HG03196 (cell line): ENCODE data around the gene ZNF322.

Source experiments
- ATAC-seq: cut with Tn5 transposase; IDR thresholded peaks from one replicate; pipeline ENCODE4 v1.9.1; 2021; ENCODE audit not compliant: unreplicated experiment

Gene ZNF322

DNA sequence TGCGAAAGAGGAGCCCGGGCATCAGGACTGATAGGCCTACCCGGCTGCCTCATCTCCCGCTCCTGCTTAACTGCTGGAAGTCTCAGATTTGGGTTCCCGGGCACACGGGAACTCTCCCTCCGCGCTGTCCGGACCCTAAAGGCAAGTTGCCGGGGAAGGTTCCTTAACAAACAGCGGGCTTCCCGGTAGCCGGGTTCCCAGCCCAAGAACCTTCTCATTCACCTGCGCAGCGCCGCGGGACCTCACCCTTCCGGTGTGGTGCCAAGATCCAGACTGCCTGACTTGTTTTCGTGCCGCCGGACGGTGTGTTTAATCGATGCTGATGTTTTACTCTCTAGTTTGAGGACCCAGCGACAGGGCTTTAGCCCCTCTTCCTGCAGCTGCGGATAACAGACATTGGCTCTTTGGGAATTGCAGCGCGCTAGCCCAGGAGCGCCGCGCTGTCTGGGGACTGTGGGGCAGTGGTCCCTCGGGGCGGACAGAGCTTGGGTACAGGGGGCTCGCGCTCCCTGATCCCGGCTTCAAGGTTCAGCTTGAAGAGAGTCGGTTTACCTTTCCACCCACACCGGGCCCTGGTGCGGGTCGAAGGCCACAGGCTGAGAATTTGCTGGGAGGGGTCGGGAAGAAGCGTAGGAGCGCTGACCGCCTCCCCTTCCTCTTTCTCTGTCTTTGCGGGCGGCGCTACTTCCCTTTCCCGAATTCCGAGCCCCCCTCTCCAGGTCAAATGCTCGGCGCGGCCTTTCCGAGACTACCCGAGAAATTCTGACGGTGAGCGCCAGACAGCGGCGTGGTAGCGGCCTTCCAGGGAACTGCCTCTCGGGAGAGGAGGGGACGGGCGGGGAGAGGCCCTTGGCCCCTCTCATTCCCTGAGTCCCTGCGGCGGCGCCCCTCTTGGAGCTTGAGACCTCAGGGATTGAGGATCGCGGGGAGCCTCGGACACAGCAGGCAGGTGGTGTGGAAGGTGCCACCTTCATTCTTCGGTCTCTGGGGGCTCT lies 45.6 kb downstream of the ZNF322 start:
- no peak for ATAC-seq

DNA sequence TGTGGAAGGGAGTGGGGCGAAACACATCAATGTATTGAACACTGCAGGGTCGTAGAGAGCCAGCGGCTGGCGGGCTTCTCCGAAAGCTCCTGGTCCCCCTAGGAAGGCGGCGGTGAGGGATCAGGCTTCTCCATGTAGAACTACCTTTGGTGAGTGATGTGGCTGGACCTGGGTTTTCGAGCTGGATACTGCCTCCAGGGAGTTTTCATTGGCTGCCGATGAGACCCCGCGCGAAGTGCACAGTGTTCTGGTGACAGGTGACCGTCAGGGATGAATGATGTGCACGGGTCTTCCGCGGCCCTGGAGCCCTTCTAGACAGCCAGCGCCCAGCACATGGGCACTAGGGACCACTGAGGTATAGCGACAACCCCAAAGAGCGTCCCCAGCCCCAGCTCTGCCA lies 46.3 kb downstream of the ZNF322 start:
- ATAC-seq = no peak

DNA sequence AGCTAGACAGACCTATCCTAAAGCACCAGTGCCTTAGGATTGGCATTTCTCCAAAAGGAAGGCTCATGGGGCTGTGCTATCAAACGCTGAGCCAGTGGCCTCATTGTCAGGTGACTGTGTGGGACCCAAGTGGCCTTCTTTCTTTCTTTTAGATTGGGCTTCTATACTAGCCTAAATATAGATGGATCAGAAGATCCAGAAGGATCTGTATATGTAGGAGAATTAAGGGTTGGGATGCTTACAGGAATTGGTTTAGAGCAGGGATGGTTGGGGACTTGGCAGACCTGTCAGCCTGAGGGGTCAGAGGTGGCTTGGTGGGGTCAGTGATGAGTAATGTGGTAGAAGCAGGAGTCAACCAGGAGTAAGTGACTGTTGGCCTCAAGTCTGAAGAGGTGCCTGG lies 47.9 kb downstream of the ZNF322 start:
- no peak for ATAC-seq

DNA sequence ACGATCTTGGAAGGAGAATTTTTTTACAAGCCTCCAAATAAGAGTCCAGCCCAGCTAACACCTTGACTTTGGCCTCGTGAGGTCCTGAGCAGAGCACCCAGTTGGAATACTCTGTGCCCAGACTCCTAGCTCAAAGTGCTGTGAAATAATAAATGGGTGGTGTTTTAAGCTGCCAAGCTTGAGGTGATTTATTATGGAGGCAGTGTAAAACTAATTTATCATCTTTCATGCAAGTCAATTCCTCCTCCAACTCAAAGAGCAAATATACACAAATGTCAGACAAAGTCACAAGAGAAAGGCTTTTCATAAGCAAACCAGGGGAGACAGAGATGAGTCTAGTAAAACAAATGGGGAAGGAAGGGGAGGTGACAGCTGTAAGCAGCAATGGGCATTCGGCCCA lies 50.1 kb downstream of the ZNF322 start:
- no peak for ATAC-seq

DNA sequence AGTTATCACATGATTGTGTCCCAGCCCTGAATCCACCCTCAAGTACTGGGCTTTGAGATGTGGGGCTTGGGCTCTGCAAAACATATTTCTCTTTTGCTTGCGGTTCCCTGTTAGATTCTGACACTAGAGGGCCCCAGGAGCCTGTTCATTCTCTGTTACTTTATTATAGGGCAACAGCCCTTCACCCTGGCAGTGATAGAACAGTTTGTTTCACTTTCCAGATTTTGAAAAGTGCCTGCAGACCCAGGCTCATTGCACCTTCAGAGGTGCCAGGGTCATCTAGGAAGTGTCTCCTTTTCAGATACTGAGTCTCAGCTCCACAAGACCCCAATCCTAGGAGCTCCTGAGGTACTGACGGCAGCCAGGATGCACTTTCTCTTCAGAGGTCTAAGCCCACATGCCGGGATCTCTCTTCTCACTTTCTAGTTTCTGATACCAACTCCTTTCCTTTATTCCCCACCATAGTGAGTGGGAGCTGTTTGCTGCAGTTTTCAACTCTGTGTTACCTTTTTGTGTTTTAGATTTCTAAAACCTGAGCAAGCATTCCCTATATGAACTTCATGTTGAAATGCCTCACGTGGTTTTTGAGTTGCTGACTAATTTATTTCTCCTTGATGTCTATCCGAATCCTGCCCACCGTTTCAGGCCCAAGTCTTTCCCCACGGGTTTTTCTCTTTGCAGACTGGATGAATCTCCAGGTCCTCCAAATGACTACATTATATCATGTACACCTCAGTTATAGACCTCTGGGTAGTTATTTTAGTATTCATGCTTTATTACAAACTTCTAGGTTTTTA lies 51.9 kb downstream of the ZNF322 start:
- ATAC-seq = peak; percentile 72

DNA sequence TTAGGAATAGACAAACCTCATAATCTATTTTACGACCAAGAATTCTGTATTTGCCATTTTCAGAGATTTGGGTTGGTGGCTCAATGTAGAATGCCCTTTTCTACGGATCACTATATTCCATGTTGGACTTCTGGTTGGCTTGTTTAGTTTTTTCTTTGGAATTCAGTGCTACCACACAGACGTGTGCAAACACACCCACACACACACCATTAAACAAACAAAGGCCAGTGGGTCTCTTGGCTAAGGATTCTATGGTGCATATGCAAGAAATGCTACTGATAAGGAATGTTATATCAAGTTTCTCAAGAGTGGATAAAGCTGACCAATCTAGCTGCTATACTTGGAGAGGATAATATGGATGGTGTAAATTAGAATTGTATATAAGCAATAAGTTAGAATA lies 54.7 kb downstream of the ZNF322 start:
- ATAC-seq = no peak

DNA sequence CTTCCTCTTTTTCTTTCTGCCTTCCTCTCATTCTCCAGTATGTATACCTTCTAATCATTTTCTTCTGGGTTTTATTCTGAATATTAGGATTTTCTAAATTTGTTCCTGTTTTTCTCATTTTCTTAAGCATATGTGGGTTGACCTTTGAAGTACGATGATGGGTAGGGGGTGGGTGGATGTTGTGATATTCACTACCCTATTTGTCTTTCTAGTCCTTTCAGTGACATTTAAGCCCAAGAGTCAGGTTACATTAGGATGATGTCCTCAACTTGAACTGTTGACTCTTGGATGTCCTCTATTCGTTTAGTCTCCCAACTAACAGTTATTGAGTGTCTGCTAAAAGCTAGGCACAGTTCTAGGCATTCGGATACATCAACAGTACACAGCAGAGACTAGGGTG lies 55.5 kb downstream of the ZNF322 start:
- ATAC-seq = no peak

DNA sequence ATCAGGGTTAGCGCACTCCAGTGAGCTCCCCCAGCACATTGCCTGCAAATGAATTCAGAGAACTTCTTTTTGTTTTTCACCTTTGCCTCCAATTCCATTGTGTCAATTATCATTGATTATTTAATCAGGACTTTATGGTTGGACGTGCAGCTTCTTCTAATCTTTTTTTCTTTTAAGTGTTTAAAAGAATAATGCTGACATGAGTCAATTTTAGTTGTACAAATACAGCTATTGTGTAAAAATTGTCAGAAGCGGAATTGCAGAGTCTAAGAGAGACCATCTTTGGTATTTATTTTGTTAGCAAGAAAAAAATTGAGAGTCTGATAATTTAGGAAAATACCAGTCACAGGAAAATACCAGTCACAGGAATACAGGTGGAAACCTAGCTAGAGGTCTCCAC lies 57.3 kb downstream of the ZNF322 start:
- ATAC-seq = no peak

DNA sequence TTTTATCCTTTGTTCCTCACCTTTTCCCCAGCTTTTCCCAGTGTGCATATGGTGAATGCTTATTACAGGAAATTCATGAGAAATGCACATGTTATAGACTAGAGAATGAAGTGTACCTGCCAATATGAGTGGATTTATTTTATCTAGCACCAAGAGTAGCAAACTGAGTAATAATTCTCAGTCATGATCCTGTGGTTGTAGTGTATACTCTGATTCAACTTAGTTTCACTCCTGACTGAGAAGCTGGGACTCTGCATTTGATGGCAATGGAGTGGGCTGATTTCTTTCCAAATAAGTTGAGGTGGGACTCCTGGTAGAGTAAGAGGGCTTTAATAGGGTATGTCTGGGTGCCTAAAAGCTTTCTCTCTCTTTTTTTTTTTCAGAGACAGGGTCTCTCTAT lies 58.8 kb downstream of the ZNF322 start:
- no peak for ATAC-seq

- ATAC-seq = no peak
Observed at GRCh38 chr6:26599591-26599990, 60.0 kb downstream of the ZNF322 start.

GRCh38 chr6:26599134-26599533 lies 60.4 kb downstream of the ZNF322 start:
- no peak for ATAC-seq

GRCh38 chr6:26598267-26598666 lies 61.3 kb downstream of the ZNF322 start:
- no peak for ATAC-seq

DNA sequence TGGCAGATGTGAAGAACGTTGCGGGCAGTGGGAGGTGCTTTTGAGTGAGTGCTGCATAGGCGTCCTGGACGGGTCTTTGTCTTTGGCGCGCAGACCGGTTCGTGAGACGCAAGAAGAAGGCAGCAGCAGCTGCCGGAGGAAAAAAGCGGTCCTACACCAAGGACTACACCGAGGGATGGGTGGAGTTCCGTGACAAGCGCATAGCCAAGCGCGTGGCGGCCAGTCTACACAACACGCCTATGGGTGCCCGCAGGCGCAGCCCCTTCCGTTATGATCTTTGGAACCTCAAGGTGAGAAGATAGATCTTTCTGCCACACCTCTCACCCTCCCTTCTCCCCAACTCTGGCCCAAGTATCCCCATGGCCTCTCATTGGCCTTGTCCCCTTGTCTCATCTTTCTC lies 61.7 kb downstream of the ZNF322 start:
- no peak for ATAC-seq

DNA sequence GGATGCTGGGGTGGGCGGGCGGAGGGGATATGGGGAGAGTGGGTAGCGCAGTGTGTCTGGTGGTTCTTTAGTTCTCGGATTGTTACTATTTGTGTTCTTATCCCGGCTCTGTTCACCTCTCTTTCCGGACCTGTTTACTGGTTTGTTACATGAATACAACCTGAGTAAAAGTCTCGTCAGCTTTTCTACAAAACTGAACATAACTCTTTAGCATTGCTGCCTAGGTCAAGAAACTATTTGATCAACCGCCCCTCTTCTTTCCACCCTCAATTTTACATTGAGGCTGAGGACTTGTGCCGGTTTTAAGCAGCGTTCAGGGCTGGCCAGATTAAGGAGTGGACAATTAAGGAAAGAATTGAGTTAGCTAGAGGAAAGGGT lies 62.2 kb downstream of the ZNF322 start:
- no peak for ATAC-seq

GRCh38 chr6:26596579-26597388 lies 62.8 kb downstream of the ZNF322 start, which contains the start of gene ABT1:
ABT1 (plus strand) TSS chr6:26596953; CDS start chr6:26596983, 30 bp downstream.
- peak; percentile 71 for ATAC-seq

DNA sequence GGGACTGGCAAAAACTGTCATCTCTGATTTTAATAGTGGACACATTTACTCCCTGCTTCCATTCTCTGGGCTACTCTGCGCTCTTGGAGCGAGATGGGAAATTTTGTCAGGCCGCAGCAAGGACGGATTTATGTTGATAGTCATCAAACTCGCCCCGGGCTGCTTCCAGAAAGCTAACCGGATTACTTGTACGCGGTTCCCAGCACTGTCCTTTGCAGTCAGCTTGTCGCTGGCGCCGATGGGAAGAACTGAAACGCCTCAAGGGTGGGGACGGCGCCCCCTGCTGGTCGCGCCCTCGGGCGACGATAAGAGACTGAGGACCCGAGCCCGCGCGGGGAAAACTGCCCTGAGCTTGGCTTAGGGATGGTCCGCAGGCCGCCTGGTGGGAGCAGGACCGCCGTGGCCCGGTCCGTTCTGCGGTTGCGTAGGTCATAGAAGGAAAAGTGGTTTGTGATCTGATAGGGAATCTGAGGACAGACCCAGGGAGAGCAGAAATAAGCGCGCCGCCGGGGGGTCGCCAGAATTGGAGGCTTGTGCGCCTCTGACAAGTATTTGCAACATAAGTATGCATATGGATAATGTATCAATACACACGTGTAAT lies 63.8 kb downstream of the ZNF322 start:
- ATAC-seq = peak; percentile 59

GRCh38 chr6:26594730-26595632 lies 64.6 kb downstream of the ZNF322 start:
- ATAC-seq = no peak

DNA sequence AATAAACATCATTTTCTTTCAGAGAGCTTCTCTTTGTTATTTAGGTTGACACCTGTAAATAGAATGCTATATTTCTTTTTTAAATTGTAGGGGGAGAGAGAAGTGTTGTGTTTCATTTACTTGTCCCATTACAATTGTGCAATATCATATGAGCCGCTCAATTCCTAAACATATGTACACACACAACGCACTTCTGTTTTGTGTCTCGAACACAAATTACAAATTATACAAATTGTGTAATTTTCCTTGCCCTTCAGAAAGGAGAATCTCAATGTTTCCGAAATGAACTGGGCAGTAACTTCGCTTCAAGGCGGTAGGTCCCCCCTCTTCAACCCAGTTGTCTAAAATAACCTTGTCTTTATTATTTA lies 65.4 kb downstream of the ZNF322 start:
- ATAC-seq = no peak

- no peak for ATAC-seq
Observed at GRCh38 chr6:26593278-26594130, 66.0 kb downstream of the ZNF322 start.
